GM23338 (cell line): ENCODE results near the gene SPON2.

ENCODE experiments used
- CREB1 ChIP-seq: fragments of 250-450 bp; sonication (Bioruptor Pico); IDR thresholded peaks from 2 replicates; pipeline ENCODE4 v1.5.0; 2020; ENCODE audit warnings: low read depth, mild to moderate bottlenecking, moderate library complexity
- CTCF ChIP-seq, 2 experiments: fragments of 200-600 bp in 1 of 2; sonication (generic) in 1 of 2; conservative IDR thresholded peaks; 2 replicates each; pipeline versions ENCODE4 v1.5.1 to v1.6.1; 2016 to 2017; ENCODE audit warnings: antibody characterized with exemption in 2 of 2, low read depth in 2 of 2, mild to moderate bottlenecking in 2 of 2, moderate library complexity in 1 of 2
- ETS1 ChIP-seq: IDR thresholded peaks from 2 replicates; pipeline ENCODE4 v1.6.1; 2016; ENCODE audit warnings: antibody characterized with exemption
- EZH2 ChIP-seq: fragments of 200-600 bp; sonication (generic); IDR thresholded peaks from one replicate; pipeline ENCODE4 v1.8.0; 2017; ENCODE audit warnings: antibody characterized with exemption, mild to moderate bottlenecking, low read depth; ENCODE audit not compliant: unreplicated experiment
- EZH2phosphoT487 ChIP-seq: fragments of 200-600 bp; sonication (generic); IDR thresholded peaks from one replicate; pipeline ENCODE4 v1.8.1; 2018; ENCODE audit warnings: antibody characterized with exemption; ENCODE audit not compliant: unreplicated experiment
- JUNB ChIP-seq: IDR thresholded peaks from one replicate; pipeline ENCODE4 v1.6.1; 2016; ENCODE audit warnings: antibody characterized with exemption; ENCODE audit not compliant: unreplicated experiment
- NANOG ChIP-seq: IDR thresholded peaks from 2 replicates; pipeline ENCODE4 v1.6.1; 2016; ENCODE audit warnings: antibody characterized with exemption, borderline replicate concordance
- POLR2AphosphoS5 ChIP-seq: IDR thresholded peaks from 2 replicates; pipeline ENCODE4 v1.6.1; 2016; ENCODE audit warnings: antibody characterized with exemption, low read depth
- REST ChIP-seq: IDR thresholded peaks from one replicate; pipeline ENCODE4 v1.6.1; 2018; ENCODE audit warnings: antibody characterized with exemption; ENCODE audit not compliant: unreplicated experiment
- ZNF331 ChIP-seq: fragments of 250-450 bp; sonication (Bioruptor Pico); IDR thresholded peaks from 2 replicates; pipeline ENCODE4 v1.5.0; 2020; ENCODE audit warnings: low read depth, mild to moderate bottlenecking, moderate library complexity

- no peak for TF ChIP-seq CTCF (conservative IDR thresholded peaks at IDR 0.05; ENCODE audit: low read depth in 2 of 2)
- no peak for TF ChIP-seq ETS1
- no peak for TF ChIP-seq EZH2phosphoT487
- TF ChIP-seq REST, result no peak
- TF ChIP-seq ZNF331, result no peak
- TF ChIP-seq POLR2AphosphoS5, result no peak
- no peak for TF ChIP-seq EZH2
- no peak for TF ChIP-seq NANOG
- TF ChIP-seq CREB1 (CRISPR knock-in tag), result no peak
- TF ChIP-seq JUNB, result no peak
Measured at GRCh38 chr4:1179089-1179441, 6.7 kb upstream of the SPON2 start.
